ENCODE measurements around the gene PCK2. TPM values are rescaled to one million over a fixed set of nuclear protein-coding genes. Genes with fewer than 3 reads are reported as not detected.

Gene PCK2
- total RNA-seq, 2 experiments from 2014 or later = 49.6 to 54.9 TPM

DNA sequence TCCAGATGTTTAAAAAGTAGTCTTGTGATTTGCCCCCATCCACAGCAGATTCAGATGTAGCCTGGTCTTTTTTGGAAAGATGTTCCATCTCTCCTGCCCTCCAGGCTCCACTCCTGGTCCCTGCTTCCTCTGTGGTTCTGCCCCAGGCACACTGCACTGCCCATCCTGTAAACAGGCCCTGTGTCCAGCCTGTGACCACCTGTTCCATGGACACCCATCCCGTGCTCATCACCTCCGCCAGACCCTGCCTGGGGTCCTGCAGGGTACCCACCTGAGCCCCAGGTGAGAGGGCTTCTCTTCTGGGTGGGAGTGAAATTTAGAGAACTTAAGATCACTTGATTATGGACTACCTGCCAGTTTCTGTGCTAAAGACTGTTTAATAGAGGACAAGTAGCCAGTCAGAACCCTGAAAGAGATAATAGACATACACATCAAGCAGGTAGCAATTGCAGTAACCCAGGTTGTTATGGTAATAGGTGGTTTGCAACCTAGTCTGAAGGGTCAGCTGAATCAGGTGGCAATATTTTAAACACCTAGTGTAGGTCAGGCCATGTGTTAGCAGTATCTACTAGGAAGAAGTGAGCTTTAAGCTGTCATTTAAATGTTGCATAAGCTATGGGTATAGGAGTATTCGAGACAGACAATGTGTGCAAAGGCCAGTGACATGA lies 55.3 kb downstream of the PCK2 start:
- Mint-ChIP-seq H3K4me3 (peak overlapping the region; percentile 88), H3K4me1 (ENCODE audit: low read depth) (peaks cover 47% of the 10 kb centered on the region), H3K27ac (peak overlapping the region; percentile 57), H3K36me3 (ENCODE audit: low read depth) (peaks cover 71% of the 10 kb centered on the region), H3K9me3 (ENCODE audit: insufficient read depth) (no peaks in the 10 kb centered on the region), H3K27me3 (ENCODE audit: low read depth) (no peaks in the 10 kb centered on the region)
- no peak for DNase-seq
- CTCF ChIA-PET = interaction anchor here (1.0 to 6.1 kb wide), 5 partner anchors 11 to 91 kb away, joined by 3 to 77 read pairs (median 25); partner anchors contain the start of genes IRF9 and PSME1
- no peak for ATAC-seq
- POLR2A ChIA-PET = interaction anchor here (1.1 to 10.1 kb wide), 4 partner anchors 12 to 35 kb away, joined by 3 to 229 read pairs (median 52); partner anchors contain the start of genes DCAF11, IRF9, NRL and PSME1

DNA sequence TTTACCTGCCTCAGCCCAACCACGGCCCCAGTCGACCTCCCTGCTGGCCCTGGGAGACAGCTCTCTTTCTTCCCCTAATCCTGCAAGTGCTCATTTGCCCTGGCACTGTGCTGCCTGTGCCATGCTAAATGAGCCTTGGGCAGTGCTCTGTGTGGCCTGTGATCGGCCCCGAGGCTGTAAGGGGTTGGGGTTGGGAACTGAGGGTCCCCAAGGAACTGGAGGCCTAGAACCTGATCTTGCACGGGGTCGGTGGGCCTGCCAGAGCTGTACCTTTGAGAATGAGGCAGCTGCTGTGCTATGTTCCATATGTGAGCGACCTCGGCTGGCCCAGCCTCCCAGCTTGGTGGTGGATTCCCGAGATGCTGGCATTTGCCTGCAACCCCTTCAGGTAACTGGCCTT lies 56.0 kb downstream of the PCK2 start:
- DNase-seq (no peak), ATAC-seq (no peak)
- Mint-ChIP-seq H3K4me1 (ENCODE audit: low read depth) (peaks cover 42% of the 10 kb centered on the region), H3K9me3 (ENCODE audit: insufficient read depth) (no peaks in the 10 kb centered on the region), H3K4me3 (no peak overlapping the region), H3K27ac (peak overlapping the region; percentile 54), H3K27me3 (ENCODE audit: low read depth) (no peaks in the 10 kb centered on the region), H3K36me3 (ENCODE audit: low read depth) (peaks cover 71% of the 10 kb centered on the region)
- CTCF ChIA-PET = interaction anchor here (1.0 to 3.4 kb wide), 3 partner anchors 11 to 92 kb away, joined by 3 to 35 read pairs (median 3); partner anchors contain the start of gene IRF9
- POLR2A ChIA-PET = interaction anchor here (1.1 to 10.1 kb wide), 3 partner anchors 13 to 39 kb away, joined by 3 to 229 read pairs (median 7); partner anchors contain the start of genes DCAF11, IPO4, IRF9 and NRL

DNA sequence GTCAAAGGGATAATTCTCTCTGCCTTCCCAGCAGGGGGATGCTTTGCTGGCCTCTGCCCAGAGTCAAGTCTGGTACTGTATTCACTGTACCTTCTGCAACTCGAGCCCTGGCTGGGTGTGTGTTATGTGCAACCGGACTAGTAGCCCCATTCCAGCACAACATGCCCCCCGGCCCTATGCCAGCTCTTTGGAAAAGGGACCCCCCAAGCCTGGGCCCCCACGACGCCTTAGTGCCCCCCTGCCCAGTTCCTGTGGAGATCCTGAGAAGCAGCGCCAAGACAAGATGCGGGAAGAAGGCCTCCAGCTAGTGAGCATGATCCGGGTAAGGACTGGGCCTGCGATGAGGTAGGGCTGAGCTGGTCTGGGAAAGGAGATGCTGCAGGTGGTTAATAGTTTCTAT lies 56.5 kb downstream of the PCK2 start:
- Mint-ChIP-seq H3K4me1 (ENCODE audit: low read depth) (peaks cover 37% of the 10 kb centered on the region), H3K4me3 (no peak overlapping the region), H3K36me3 (ENCODE audit: low read depth) (peaks cover 70% of the 10 kb centered on the region), H3K27ac (peak overlapping the region; percentile 54), H3K27me3 (ENCODE audit: low read depth) (no peaks in the 10 kb centered on the region), H3K9me3 (ENCODE audit: insufficient read depth) (no peaks in the 10 kb centered on the region)
- ChIA-PET CTCF (interaction anchor here (1.0 to 3.4 kb wide), 3 partner anchors 10 to 93 kb away, joined by 3 to 35 read pairs (median 3); partner anchors contain the start of gene IRF9), POLR2A (interaction anchor here (0.7 to 10.1 kb wide), 4 partner anchors 9 to 38 kb away, joined by 3 to 229 read pairs (median 6); partner anchors contain the start of genes EMC9, IPO4, IRF9 and PSME1)
- DNase-seq = no peak
- ATAC-seq = no peak

DNA sequence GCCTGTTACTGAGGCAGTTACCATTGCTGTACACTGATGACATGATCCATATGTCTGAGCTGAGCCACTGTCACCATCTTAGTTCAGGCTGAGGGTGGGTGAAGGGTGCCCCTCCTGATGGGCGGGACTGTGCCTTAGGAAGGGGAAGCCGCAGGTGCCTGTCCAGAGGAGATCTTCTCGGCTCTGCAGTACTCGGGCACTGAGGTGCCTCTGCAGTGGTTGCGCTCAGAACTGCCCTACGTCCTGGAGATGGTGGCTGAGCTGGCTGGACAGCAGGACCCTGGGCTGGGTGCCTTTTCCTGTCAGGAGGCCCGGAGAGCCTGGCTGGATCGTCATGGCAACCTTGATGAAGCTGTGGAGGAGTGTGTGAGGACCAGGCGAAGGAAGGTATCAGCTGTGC lies 56.9 kb downstream of the PCK2 start:
- Mint-ChIP-seq H3K36me3 (ENCODE audit: low read depth) (peaks cover 70% of the 10 kb centered on the region), H3K4me1 (ENCODE audit: low read depth) (peaks cover 36% of the 10 kb centered on the region), H3K4me3 (no peak overlapping the region)

DNA sequence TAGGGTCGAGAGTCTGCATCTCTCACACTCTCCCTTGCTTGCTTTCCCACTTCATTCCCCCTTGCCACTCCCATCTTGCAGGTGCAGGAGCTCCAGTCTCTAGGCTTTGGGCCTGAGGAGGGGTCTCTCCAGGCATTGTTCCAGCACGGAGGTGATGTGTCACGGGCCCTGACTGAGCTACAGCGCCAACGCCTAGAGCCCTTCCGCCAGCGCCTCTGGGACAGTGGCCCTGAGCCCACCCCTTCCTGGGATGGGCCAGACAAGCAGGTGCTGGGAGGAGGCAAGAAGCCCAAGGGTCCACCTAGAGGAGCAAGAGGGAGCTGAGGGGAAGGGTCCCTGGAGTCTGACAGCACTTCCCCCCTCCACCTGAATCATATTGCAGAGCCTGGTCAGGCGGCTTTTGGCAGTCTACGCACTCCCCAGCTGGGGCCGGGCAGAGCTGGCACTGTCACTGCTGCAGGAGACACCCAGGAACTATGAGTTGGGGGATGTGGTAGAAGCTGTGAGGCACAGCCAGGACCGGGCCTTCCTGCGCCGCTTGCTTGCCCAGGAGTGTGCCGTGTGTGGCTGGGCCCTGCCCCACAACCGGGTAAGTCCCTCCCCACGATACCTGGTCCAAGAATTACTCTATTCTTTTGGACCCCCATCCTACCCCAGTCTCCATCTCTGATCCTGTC lies 57.4 kb downstream of the PCK2 start:
- Mint-ChIP-seq H3K4me1 (ENCODE audit: low read depth) (peaks cover 36% of the 10 kb centered on the region), H3K27ac (no peak overlapping the region), H3K36me3 (ENCODE audit: low read depth) (peaks cover 66% of the 10 kb centered on the region), H3K4me3 (no peak overlapping the region), H3K27me3 (ENCODE audit: low read depth) (no peaks in the 10 kb centered on the region), H3K9me3 (ENCODE audit: insufficient read depth) (no peaks in the 10 kb centered on the region)
- CTCF ChIA-PET = interaction anchor here (1.2 to 3.4 kb wide), 2 partner anchors 9 to 36 kb away, joined by 3 to 35 read pairs; partner anchors contain the start of gene IRF9
- POLR2A ChIA-PET = interaction anchor here (0.5 to 10.1 kb wide), 6 partner anchors 10 to 47 kb away, joined by 3 to 229 read pairs (median 4); partner anchors contain the start of genes EMC9, IPO4, IRF9 and PSME1
- DNase-seq (no peak), ATAC-seq (no peak)

More for the DNA sequence above, 56.9 kb downstream of the PCK2 start:
- H3K27ac Mint-ChIP-seq = no peak overlapping the region
- ATAC-seq = no peak
- no peak for DNase-seq
- CTCF ChIA-PET = interaction anchor here (1.2 to 3.4 kb wide), 2 partner anchors 10 to 36 kb away, joined by 3 to 35 read pairs; partner anchors contain the start of gene IRF9
- no peaks in the 10 kb centered on the region for H3K9me3 Mint-ChIP-seq (ENCODE audit: insufficient read depth)
- no peaks in the 10 kb centered on the region for H3K27me3 Mint-ChIP-seq (ENCODE audit: low read depth)
- POLR2A ChIA-PET = interaction anchor here (0.7 to 10.1 kb wide), 4 partner anchors 10 to 38 kb away, joined by 3 to 229 read pairs (median 6); partner anchors contain the start of genes EMC9, IPO4, IRF9 and PSME1

Small RNA genes lying within 50 kb of the gene (microRNA-seq; reads per million reads assigned to microRNA genes)
- gene MIR7703 = not detected

Other genes starting within 250 kb of the PCK2 start
- 10 to 100 TPM; 18.3 to 19.4 TPM for gene DHRS4, start 140.5 kb upstream of the PCK2 start, total RNA-seq
- gene DHRS4L2, start 105.4 kb upstream of the PCK2 start, total RNA-seq = 10 to 100 TPM; 17.7 to 19.1 TPM
- gene CARMIL3, start 42.3 kb upstream of the PCK2 start, total RNA-seq = under 1 TPM; 0.86 to 0.95 TPM
- under 1 TPM in 1 of 2 experiments, not detected in 1; 0.10 TPM for gene CPNE6, start 22.7 kb upstream of the PCK2 start, total RNA-seq
- 100 to 1,000 TPM; 101 to 107 TPM for gene DCAF11, start 20.5 kb downstream of the PCK2 start, total RNA-seq
- gene NRL, start 20.6 kb downstream of the PCK2 start, total RNA-seq = 1 to 10 TPM; 2.8 to 3.4 TPM
- gene FITM1, start 36.3 kb downstream of the PCK2 start, total RNA-seq = 1 to 10 TPM; 1.4 to 2.1 TPM
- 100 to 1,000 TPM; 516 to 530 TPM for gene PSME1, start 41.9 kb downstream of the PCK2 start, total RNA-seq
- 10 to 100 TPM; 49.9 to 53.2 TPM for gene EMC9, start 47.3 kb downstream of the PCK2 start, total RNA-seq
- gene PSME2, start 52.3 kb downstream of the PCK2 start, total RNA-seq = 100 to 1,000 TPM; 635 to 636 TPM
- gene RNF31, start 53.2 kb downstream of the PCK2 start, total RNA-seq = 100 to 1,000 TPM; 123 to 142 TPM
- 100 to 1,000 TPM; 221 to 242 TPM for gene IRF9, start 67.0 kb downstream of the PCK2 start, total RNA-seq
- gene REC8, start 77.8 kb downstream of the PCK2 start, total RNA-seq = 10 to 100 TPM; 54.5 to 58.6 TPM
- gene IPO4, start 94.5 kb downstream of the PCK2 start, total RNA-seq = 10 to 100 TPM; 56.3 to 60.1 TPM
- gene TM9SF1, start 101.1 kb downstream of the PCK2 start, total RNA-seq = 10 to 100 TPM; 29.3 to 32.8 TPM
- not detected for gene TSSK4, start 111.4 kb downstream of the PCK2 start, total RNA-seq
- gene CHMP4A, start 119.2 kb downstream of the PCK2 start, total RNA-seq = 10 to 100 TPM; 83.2 to 93.4 TPM
- 10 to 100 TPM; 16.9 to 18.2 TPM for gene MDP1, start 121.8 kb downstream of the PCK2 start, total RNA-seq
- 100 to 1,000 TPM; 214 to 222 TPM for gene NEDD8, start 138.1 kb downstream of the PCK2 start, total RNA-seq
- 10 to 100 TPM; 67.2 to 68.4 TPM for gene GMPR2, start 138.6 kb downstream of the PCK2 start, total RNA-seq
- gene TINF2, start 148.3 kb downstream of the PCK2 start, total RNA-seq = 100 to 1,000 TPM; 128 to 131 TPM
- 1 to 10 TPM; 2.7 to 3.1 TPM for gene TGM1, start 168.9 kb downstream of the PCK2 start, total RNA-seq
- gene RABGGTA, start 177.3 kb downstream of the PCK2 start, total RNA-seq = 10 to 100 TPM; 47.7 to 51.8 TPM
- 10 to 100 TPM; 28.6 to 33.9 TPM for gene DHRS1, start 205.5 kb downstream of the PCK2 start, total RNA-seq
- 10 to 100 TPM; 35.2 to 36.7 TPM for gene NOP9, start 205.5 kb downstream of the PCK2 start, total RNA-seq
- gene CIDEB, start 213.7 kb downstream of the PCK2 start, total RNA-seq = 10 to 100 TPM; 47.2 to 48.2 TPM
- 10 to 100 TPM; 17.8 to 18.7 TPM for gene LTB4R2, start 215.8 kb downstream of the PCK2 start, total RNA-seq
- gene LTB4R, start 217.2 kb downstream of the PCK2 start, total RNA-seq = 10 to 100 TPM; 26.9 to 28.0 TPM
- 1 to 10 TPM; 3.4 to 4.7 TPM for gene ADCY4, start 240.8 kb downstream of the PCK2 start, total RNA-seq
- gene RIPK3, start 245.7 kb downstream of the PCK2 start, total RNA-seq = 10 to 100 TPM; 26.9 to 28.6 TPM